GM19463 (cell line): ENCODE results near the gene PIP4K2A.

ENCODE experiments used
- ATAC-seq: cut with Tn5 transposase; IDR thresholded peaks from one replicate; pipeline ENCODE4 v1.9.1; 2021; ENCODE audit warnings: mild to moderate bottlenecking, moderate library complexity; ENCODE audit not compliant: unreplicated experiment

PIP4K2A gene

GRCh38 chr10:22561909-22562308 lies 152.5 kb downstream of the PIP4K2A start:
- ATAC-seq, result no peak

DNA sequence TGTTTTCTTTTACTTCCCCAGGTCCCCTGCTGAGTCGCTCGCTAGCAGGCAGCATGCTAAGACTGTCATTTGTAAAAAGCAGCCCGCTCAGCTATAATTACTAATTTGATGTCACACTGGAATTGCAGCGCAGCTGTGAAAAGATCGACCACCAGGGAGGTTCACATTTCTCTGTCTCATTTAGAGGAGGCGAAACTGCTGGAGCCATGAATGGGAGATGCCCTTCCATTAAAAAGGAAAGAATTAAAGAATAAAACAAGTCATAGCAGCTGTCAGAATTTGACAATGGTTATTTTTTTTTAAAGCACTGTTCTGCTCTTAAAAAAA lies 153.5 kb downstream of the PIP4K2A start:
- ATAC-seq, result no peak

DNA sequence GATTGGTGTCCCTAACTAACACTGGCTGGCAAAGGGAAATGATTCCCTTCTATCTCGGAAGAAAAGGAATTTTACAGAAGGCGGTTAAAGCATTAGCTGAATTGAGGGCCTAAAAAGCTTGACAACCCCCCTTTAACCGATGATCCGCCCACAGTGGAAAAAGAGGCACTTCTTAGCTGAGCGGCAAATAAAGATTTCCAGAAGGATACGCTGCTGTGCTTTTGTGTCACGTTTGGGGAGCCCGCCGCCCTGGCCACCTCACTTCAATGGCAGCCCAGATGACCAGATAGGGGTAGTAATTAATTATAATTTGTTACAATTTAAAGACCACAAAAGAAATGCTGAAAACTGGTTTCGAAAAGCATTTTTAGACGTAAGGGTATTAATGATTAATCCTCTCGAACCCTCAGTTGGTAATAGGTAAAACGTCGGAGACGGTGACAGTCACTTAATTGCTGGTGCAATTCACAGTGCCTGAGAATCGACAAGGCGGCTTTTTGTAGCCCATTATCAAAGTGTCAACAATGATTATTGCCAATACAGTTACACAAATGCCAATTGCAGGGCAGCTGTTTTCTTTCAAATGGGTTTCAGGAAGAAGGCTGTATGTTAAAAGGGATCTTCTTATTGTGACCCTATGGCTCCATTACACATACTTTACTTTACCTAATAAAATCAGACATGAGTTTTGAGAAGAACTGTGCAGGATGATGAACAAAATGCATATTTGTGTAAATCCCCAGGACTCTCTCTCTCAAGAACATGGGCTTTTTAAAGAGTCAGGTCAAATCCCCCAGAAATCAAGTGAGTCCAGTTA lies 154.1 kb downstream of the PIP4K2A start:
- ATAC-seq, result no peak

DNA sequence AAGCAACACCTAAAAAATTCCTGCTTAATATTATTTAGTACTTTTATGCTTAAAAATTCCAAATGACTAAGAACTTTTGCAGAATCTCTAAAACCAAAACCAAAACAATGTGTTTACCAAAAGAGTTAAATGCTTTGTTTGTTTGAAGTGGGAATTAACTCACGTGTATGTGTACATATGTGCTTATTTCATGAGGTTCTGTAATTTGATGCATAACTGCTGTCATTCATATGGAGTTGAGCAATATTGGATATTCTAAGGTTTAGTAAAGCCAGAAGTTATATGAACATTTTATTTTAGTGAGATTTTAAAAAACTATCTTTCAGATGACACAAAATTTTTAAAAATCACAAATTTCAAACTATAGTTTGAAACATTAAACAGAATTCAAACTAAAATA lies 157.1 kb downstream of the PIP4K2A start:
- ATAC-seq, result no peak

DNA sequence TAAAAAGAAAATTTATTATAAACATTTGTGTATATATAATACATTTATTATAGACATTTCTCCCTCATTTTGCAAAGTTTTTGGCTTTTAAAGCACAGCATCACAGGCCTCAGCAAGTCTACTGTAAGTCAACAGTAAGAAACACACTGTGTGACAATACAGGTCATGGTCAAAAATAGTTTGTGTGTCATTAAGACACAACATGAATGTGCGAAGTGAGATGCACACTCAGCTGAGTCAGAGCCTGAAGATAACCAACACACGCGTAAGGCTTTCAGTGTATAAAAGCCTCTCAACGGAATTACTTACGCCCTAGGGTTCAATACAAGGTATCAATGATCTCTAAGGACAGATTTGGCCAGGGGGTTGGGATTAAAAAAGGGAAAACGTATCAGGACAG lies 157.6 kb downstream of the PIP4K2A start:
- ATAC-seq, result no peak

- ATAC-seq, result no peak
Measured at GRCh38 chr10:22554461-22555182, 159.8 kb downstream of the PIP4K2A start.

GRCh38 chr10:22553452-22553995 lies 160.9 kb downstream of the PIP4K2A start:
- no peak for ATAC-seq

DNA sequence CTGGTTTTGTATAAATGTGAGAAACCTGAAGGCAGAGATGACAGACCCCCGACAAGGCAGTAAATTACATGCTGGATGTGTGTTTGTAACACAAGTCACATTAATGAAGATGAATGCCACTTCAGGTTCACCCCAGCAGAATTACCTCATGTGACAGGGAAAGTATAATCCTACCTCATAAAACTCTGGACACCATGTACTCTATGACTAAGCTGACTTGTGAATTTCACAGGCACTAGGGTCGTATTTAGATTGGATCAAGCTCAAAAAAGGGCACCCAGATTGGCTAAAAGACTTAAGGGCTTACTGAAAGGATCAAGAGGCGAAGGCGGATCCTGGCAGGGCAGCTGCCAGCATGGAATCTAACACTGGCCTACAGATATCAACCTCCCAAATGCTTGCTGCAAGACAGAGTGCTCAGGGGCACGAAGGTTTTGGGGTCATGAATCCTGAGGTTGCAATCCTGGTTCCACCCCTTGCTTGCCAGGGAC lies 161.4 kb downstream of the PIP4K2A start:
- no peak for ATAC-seq

GRCh38 chr10:22551681-22552365 lies 162.6 kb downstream of the PIP4K2A start:
- ATAC-seq, result no peak

DNA sequence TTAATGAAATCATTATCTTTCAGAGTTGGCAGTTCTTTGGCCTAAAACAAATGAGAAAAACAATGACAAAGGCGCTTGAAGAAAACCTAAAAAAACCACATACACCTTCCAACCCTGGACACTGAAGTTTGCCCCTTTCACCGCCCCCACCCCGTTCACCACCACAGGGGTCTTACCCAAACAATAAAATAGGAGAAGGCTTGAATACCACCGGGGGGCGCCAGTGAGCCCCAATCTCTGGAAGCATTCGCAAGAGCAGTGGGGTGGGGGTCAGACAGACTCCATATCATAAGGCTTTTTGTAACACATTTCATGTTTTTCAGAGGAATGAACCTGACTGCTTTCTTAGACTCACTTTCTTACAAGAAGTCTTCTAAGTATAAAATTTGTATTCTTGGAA lies 163.6 kb downstream of the PIP4K2A start:
- ATAC-seq, result no peak

- no peak for ATAC-seq
Measured at GRCh38 chr10:22548344-22548743, 166.0 kb downstream of the PIP4K2A start.

- ATAC-seq, result no peak
Measured at GRCh38 chr10:22545643-22546042, 168.7 kb downstream of the PIP4K2A start.

- ATAC-seq, result no peak
Measured at GRCh38 chr10:22544325-22545068, 169.9 kb downstream of the PIP4K2A start.

DNA sequence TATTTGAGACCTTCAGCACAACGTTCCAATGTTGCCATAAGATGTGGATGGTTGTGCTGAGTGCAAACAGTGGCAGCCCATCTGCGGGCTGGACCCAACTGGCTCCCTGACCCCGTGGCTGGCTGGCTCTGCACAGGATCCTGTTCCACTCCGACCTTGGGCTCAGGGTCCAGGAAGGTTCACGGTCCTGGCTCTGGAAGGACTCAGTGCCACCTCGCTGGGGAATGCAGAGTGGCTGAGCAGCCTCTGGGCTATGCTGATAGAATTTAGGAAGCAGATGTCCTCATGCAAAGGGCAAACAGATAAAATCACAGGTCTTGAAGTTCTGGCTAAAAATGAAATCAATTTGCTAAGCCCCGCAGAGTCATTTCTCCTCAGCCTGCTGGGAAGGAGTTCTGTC lies 171.6 kb downstream of the PIP4K2A start:
- no peak for ATAC-seq

- ATAC-seq, result no peak
Measured at GRCh38 chr10:22541900-22542299, 172.5 kb downstream of the PIP4K2A start.

DNA sequence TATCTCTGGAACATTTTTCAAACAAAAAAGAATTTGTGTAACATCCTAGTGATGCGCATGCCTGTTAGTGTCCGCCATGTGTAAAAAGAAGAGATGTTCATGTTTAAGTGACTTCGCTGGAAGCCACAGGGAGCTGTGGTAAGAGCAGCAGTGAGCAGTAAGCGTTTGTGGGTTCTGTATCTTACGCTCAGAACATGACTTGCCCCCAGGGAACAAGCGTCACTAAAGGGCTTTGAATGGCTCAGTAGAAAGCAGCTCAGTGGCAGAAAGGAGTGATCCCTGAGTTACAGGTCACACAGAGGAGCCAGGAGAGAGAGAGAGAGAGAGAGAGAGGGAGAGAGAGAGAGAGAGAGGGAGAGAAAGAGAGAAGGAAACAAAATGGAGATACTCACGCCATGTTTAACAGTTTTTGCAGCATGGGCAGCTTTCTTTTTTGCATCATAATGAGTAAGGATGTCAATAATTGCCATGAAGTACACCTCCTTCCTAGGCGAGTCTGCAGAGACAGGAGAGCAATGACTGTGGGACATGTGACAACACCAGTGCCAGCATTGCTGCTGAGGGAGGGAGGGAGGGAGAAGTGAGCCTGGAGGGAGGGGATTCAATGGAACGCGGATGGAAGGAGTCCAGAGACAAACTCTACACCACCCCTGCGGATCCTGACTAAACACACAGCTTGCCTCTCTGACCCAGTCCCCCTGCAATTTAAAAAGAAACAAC lies 174.6 kb downstream of the PIP4K2A start:
- ATAC-seq, result no peak

- no peak for ATAC-seq
Measured at GRCh38 chr10:22537810-22538209, 176.6 kb downstream of the PIP4K2A start.

DNA sequence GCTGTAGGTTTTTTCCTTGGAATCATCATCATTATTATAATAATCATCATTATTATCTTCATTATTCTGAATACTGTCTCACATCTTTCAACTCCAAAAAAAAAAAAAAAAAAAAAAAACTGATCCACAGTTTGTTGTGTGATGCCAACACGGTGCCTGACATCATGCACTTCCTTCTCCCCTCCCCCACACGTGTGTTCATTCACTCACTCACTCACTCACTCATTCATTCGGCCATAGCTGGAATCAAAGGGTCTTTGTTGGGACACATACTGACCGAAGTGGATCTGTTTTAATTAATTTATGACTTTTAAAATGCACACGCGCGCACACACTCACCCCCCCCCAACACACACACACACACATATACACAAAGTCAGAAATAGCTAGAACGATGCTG lies 177.8 kb downstream of the PIP4K2A start:
- ATAC-seq, result no peak

GRCh38 chr10:22534849-22535604 lies 179.4 kb downstream of the PIP4K2A start:
- ATAC-seq, result no peak
